Neuron (in vitro differentiated cells): ENCODE results near the gene IRX4.

Experiments
- H2AFZ ChIP-seq: one replicate; pipeline ENCODE4 v1.6.1; 2013; ENCODE audit warnings: low read depth, mild to moderate bottlenecking, inconsistent platforms, low read length, moderate library complexity
- H3K27me3 ChIP-seq: one replicate; pipeline ENCODE4 v1.6.1; 2013; ENCODE audit warnings: low read length; ENCODE audit not compliant: insufficient read depth
- H3K36me3 ChIP-seq: one replicate; pipeline ENCODE4 v1.6.1; 2013; ENCODE audit warnings: low read length; ENCODE audit not compliant: insufficient read depth
- H3K4me1 ChIP-seq: one replicate; pipeline ENCODE4 v1.6.1; 2013; ENCODE audit warnings: low read length; ENCODE audit not compliant: insufficient read depth
- H3K4me3 ChIP-seq: 2 replicates; pipeline ENCODE4 v1.5.1; 2013; ENCODE audit warnings: mild to moderate bottlenecking, low read length, moderate library complexity
- H3K9me3 ChIP-seq: one replicate; pipeline ENCODE4 v1.6.1; 2013; ENCODE audit warnings: low read length

The IRX4 gene

DNA sequence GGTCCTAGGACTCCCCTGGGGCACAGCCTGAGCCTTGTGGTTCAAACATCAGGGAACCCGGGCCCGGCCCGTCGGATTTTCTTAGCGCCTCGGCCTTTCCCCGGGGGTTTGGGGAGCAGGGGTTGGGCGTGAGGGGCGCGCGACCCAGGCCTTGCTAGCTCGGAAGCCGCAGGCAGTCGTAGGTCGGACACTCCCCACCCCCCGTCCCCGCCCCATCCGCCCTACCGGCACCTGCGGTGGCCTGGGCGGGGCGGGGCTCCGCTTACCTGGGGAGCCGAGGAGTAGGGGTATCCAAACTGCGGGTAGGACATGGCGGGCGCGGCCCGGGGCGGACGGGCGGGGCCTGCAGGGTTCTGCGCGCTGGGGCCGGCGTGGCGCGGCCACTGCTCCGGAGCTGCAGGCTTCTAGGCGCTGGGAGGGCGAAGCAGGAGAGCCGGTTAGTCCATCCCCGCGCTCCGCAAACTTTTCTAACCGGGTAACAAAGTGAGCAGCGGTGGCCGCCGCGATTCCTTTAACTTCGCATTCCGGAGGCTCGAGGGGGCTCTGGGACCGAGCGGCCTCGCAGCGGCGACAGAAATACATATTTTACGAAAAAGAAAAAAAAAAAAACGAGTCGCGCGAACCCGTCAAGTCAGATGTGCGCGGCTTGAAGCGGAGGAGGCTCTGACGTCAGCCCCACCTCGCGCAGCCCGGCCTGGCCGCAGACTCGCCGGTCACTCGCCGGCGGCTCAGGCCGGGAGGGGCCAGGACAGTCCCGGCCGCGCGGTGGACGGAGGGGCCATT lies at the start of gene IRX4:
Gene IRX4 (minus strand): TSS at position 589 of the 783 bp plus-strand sequence. CDS start 278 bp downstream, at position 311.
- peaks cover 26% of the 10 kb centered on the region for H3K4me1 ChIP-seq
- peak within 1 kb of the TSS; percentile 88 for H2AFZ ChIP-seq
- H3K36me3 ChIP-seq, result no peaks in the 10 kb centered on the region
- peak within 1 kb of the TSS; percentile 59 for H3K4me3 ChIP-seq
- peaks cover 85% of the 10 kb centered on the region for H3K27me3 ChIP-seq
- H3K9me3 ChIP-seq, result peaks cover 13% of the 10 kb centered on the region

GRCh38 chr5:1931604-1932231 lies 49.0 kb upstream of the IRX4 start:
- no peaks in the 10 kb centered on the region for H3K27me3 ChIP-seq
- H3K4me3 ChIP-seq, result peak overlapping the region; percentile 69
- H3K9me3 ChIP-seq, result peaks cover 1% of the 10 kb centered on the region
- peak overlapping the region; percentile 77 for H2AFZ ChIP-seq
- no peaks in the 10 kb centered on the region for H3K4me1 ChIP-seq
- peaks cover 2% of the 10 kb centered on the region for H3K36me3 ChIP-seq

DNA sequence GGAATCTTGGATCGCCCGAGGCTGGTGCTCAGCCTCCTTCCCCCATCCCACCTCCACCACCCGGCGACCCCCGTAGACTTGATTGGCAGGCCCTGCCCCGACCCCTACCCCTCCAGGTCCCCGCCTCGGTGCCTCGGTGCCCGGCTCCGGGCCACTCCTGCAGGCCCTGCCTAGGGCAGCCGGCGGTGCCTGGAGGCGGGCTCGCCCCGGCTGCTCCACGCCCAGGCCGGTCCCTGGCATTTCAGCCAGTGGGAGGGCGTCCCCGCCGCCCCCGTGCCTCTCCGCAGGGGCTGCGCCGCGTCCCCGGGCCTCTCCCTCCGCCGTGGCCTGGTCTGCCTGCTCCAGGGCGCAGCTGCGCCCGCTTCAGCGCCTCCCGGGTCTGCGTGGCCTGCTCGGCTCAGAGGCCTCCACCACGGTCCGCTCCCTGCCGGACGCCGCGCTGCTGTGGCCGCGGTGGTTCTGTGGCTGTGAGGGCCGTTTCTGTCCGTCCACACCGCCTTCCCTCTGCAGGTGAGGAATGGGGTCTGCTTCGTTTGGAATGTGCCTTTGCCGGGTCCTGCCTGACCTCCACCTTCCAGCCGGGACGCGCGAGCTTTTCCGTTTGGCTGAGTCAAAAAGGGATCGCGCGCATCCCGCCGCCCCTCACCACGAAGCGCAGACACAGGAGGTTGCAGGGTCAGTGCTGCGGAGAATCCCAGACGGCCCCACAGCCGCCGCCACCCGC lies 48.3 kb upstream of the IRX4 start:
- H2AFZ ChIP-seq, result peak overlapping the region; percentile 77
- peaks cover 2% of the 10 kb centered on the region for H3K36me3 ChIP-seq
- no peaks in the 10 kb centered on the region for H3K4me1 ChIP-seq
- peak overlapping the region; percentile 69 for H3K4me3 ChIP-seq
- H3K27me3 ChIP-seq, result no peaks in the 10 kb centered on the region
- H3K9me3 ChIP-seq, result peaks cover 1% of the 10 kb centered on the region

- peaks cover 2% of the 10 kb centered on the region for H3K36me3 ChIP-seq
- no peaks in the 10 kb centered on the region for H3K9me3 ChIP-seq
- no peaks in the 10 kb centered on the region for H3K4me1 ChIP-seq
- H2AFZ ChIP-seq, result peak overlapping the region; percentile 77
- H3K27me3 ChIP-seq, result peaks cover 5% of the 10 kb centered on the region
- H3K4me3 ChIP-seq, result peak overlapping the region; percentile 69
Measured at GRCh38 chr5:1930501-1930879, 47.8 kb upstream of the IRX4 start.

GRCh38 chr5:1929108-1929991 lies 46.6 kb upstream of the IRX4 start:
- Histone ChIP-seq H3K36me3 (no peaks in the 10 kb centered on the region), H3K4me1 (no peaks in the 10 kb centered on the region), H2AFZ (no peak overlapping the region), H3K9me3 (no peaks in the 10 kb centered on the region), H3K27me3 (peaks cover 5% of the 10 kb centered on the region), H3K4me3 (no peak overlapping the region)

DNA sequence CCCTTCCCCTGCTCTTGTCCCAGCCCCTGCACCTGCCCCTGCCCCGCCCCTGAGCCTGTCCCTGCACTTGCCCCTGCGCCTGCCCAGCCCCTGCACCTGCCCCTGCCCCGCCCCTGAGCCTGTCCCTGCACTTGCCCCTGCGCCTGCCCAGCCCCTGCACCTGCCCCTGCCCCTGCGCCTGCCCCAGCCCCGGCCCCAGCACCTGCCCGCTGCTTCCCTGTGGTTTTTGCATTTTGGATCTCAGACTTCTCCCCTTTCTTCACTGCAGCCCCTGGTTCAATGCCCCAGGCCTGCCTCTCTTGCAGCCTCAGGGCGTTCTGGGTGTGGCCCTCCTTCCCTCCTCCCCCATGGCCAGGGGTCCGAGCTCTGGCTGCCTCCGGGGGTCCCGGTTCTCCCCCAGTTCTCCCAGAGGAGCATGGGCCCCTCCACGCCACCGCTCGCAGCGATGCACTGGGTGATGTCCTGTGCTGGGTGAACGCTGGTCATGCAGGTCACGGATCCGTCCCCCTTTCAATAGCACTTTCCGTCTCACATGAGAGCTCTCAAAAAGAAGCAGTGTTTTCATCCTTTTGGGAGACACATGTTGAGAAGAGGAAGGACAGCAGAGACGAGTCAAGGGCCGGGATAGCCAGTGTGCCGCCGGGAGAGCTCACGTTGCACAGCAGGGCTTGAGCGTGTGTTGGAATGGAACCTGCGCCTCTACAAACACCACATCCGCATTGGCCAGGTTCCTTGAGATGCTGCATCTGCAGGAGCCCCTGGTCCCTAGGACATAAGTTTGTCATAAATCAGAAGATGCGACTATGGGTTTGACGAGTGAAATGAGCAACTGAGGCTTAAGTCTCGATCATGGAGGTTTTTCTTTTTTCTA lies 44.0 kb upstream of the IRX4 start:
- Histone ChIP-seq H3K36me3 (no peaks in the 10 kb centered on the region), H3K4me1 (no peaks in the 10 kb centered on the region), H3K9me3 (no peaks in the 10 kb centered on the region), H3K27me3 (peaks cover 15% of the 10 kb centered on the region), H3K4me3 (no peak overlapping the region), H2AFZ (no peak overlapping the region)

DNA sequence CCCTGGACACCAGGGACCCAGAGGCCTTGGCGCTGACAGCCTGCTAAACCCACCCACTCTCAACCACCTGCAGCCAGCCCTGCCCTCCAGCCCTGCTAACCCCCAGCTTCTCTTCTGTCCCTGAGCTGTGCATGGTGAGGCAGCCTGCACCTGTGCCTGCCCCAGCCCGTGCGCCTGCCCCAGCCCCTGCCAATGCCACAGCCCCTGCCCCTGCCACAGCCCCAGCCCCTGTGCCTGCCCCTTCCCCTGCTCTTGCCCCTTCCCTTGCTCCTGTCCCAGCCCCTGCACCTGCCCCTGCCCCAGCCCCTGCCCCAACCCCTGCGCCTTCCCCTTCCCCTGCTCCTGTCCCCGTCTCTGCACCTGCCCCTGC lies 43.3 kb upstream of the IRX4 start:
- no peak overlapping the region for H2AFZ ChIP-seq
- no peaks in the 10 kb centered on the region for H3K4me1 ChIP-seq
- H3K27me3 ChIP-seq, result peaks cover 15% of the 10 kb centered on the region
- H3K9me3 ChIP-seq, result no peaks in the 10 kb centered on the region
- no peak overlapping the region for H3K4me3 ChIP-seq
- H3K36me3 ChIP-seq, result no peaks in the 10 kb centered on the region

DNA sequence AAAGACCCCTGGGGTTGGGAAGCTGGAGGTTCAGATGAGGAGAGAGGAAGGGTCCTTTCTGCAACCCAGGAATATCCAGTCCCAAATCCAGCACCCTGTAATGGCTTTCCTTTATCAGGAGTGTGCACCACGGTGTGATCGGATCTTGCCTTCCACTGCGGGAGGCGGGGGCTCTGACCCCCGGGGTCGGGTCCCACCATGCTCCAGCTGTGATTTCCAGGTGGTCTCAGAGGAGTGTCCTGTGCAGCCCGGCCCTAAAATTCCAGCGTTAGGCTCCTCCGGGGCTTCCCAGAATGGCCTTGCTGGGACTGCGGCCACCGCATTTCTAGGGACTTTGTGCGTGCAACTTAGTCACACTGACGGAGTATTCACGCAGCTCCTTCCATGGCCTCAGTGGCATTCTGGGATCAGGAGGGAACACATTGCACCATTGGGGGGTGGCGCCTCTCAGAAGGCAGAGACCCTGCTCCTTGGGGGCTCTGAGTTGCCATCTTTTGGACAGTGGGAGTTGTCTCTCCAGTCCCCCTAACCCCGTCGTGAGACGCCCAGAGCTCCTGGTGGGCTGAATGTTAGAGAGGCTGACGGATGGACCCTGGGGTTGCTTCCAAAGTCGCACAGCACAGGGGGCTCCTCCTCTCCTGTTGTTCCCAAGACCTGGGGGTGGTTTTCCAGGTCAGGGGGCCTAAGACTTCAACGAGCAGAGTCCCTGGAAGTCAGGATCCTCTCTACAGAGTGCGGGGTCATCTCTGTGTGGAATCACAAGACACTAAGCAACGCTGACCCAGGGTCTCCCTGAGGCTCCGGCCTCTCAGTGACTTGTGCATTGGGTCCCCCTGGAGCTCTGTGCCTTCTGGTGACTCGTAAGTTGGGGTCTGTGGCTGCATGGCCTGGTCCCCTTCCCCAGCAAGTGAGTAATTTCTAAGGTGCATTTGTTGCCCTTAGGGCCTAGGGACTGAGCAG lies 42.7 kb upstream of the IRX4 start:
- H3K36me3 ChIP-seq, result no peaks in the 10 kb centered on the region
- H2AFZ ChIP-seq, result no peak overlapping the region
- H3K4me3 ChIP-seq, result no peak overlapping the region
- H3K27me3 ChIP-seq, result peaks cover 15% of the 10 kb centered on the region
- no peaks in the 10 kb centered on the region for H3K4me1 ChIP-seq
- no peaks in the 10 kb centered on the region for H3K9me3 ChIP-seq

DNA sequence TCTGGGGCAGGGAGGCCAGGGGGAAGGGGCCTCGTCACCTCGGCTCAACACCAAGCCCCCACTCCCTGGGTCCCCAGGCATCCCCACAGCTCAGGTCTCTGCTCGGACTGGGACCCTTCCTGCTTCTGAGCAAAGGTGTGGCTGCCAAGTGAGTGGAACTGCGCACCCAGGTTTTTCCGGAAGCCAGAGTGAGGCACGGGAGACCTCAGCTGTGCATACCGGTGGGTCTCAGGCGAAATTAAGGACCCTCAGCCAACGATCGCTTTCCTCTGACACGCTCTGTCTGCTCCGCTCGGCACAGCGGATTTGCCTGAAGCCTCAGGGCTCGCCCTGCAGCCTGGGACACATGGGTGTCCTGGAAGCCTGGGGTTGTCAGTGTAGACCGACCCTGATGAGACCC lies 41.0 kb upstream of the IRX4 start:
- no peaks in the 10 kb centered on the region for H3K9me3 ChIP-seq
- no peaks in the 10 kb centered on the region for H3K4me1 ChIP-seq
- H2AFZ ChIP-seq, result no peak overlapping the region
- no peaks in the 10 kb centered on the region for H3K36me3 ChIP-seq
- H3K27me3 ChIP-seq, result peaks cover 19% of the 10 kb centered on the region
- H3K4me3 ChIP-seq, result no peak overlapping the region

GRCh38 chr5:1923341-1923740 lies 40.6 kb upstream of the IRX4 start:
- H3K9me3 ChIP-seq, result no peaks in the 10 kb centered on the region
- H2AFZ ChIP-seq, result no peak overlapping the region
- H3K4me1 ChIP-seq, result no peaks in the 10 kb centered on the region
- no peaks in the 10 kb centered on the region for H3K36me3 ChIP-seq
- peaks cover 21% of the 10 kb centered on the region for H3K27me3 ChIP-seq
- H3K4me3 ChIP-seq, result no peak overlapping the region

GRCh38 chr5:1921711-1922110 lies 39.0 kb upstream of the IRX4 start:
- no peak overlapping the region for H3K4me3 ChIP-seq

More at GRCh38 chr5:1921711-1922110, 39.0 kb upstream of the IRX4 start:
- Histone ChIP-seq H3K36me3 (no peaks in the 10 kb centered on the region), H3K9me3 (no peaks in the 10 kb centered on the region), H3K4me1 (no peaks in the 10 kb centered on the region), H2AFZ (no peak overlapping the region), H3K27me3 (peaks cover 21% of the 10 kb centered on the region)
